ENCODE results near the gene HOXC4. TPM values are rescaled to one million over a fixed set of nuclear protein-coding genes. Genes with fewer than 3 reads are reported as not detected.

Gene HOXC4
- total RNA-seq, 1 donor from 2014 or later = 0.47 TPM

GRCh38 chr12:54021432-54022013, 32.1 kb upstream of the HOXC4 start:
- H3K27me3 ChIP-seq (ENCODE audit: low read depth) = peaks cover 100% of the 10 kb centered on the region
- H3K4me1 ChIP-seq = peaks cover 18% of the 10 kb centered on the region
- ATAC-seq = no peak
- H3K9me3 ChIP-seq = no peaks in the 10 kb centered on the region
- no peaks in the 10 kb centered on the region for H3K36me3 ChIP-seq
- TF ChIP-seq CTCF (IDR thresholded peaks at IDR 0.05) = no peak
- H3K4me3 ChIP-seq = no peak overlapping the region
- H3K27ac ChIP-seq = no peak overlapping the region
- no peak for DNase-seq
- intact Hi-C loops (cut with DNase I) = no loop called here

- Histone ChIP-seq H3K4me1 (peaks cover 5% of the 10 kb centered on the region), H3K36me3 (no peaks in the 10 kb centered on the region), H3K27me3 (ENCODE audit: low read depth) (peaks cover 100% of the 10 kb centered on the region), H3K9me3 (no peaks in the 10 kb centered on the region), H3K4me3 (no peak overlapping the region), H3K27ac (no peak overlapping the region)
- DNase-seq = no peak
- TF ChIP-seq CTCF (IDR thresholded peaks at IDR 0.05) = no peak
- no peak for ATAC-seq
- intact Hi-C loops (cut with DNase I) = no loop called here
These were observed 30.4 kb upstream of the HOXC4 start for GRCh38 chr12:54022960-54023884.

GRCh38 chr12:54024127-54024526, 29.5 kb upstream of the HOXC4 start:
- Histone ChIP-seq H3K27me3 (ENCODE audit: low read depth) (peaks cover 100% of the 10 kb centered on the region), H3K4me3 (no peak overlapping the region), H3K36me3 (no peaks in the 10 kb centered on the region), H3K27ac (no peak overlapping the region), H3K9me3 (no peaks in the 10 kb centered on the region), H3K4me1 (no peaks in the 10 kb centered on the region)
- no peak for DNase-seq
- no peak for ATAC-seq
- intact Hi-C loops (cut with DNase I) = no loop called here
- TF ChIP-seq CTCF (IDR thresholded peaks at IDR 0.05) = no peak

DNA sequence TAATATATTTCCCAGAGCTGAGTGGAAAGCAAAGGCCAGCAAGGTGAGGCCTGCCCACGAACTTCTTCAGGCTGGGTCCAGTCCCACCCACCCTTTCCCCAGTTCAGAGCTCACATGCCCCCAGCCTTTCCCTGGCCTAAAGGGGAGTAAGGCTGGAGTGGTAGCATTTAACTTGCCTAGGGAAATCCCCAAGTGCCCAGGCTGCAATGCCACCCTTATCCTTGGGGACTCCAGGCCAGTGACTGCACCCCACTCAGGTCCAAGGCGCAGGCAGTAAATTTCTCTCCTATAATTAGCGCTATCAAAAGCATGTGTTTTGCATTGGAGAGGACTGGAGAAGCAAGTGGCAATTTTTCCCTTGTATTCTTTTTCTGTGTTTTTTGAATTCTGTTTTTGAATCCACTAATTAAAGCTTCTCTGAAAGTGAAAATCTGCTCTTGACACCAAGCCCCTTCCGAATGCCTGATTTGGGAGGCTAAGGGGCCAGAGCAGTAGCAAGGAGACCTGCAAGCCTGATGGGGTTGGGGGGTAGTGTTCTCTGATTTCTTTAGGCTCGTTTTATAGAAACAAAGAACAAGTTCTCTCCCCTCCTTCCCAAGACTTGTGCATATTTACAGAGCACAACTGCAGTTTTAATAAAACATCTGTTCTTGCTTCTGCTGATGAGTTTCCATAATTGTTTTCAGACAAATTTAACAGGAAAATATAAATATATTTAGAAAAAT, 28.9 kb upstream of the HOXC4 start:
- no peak for ATAC-seq
- no peak for DNase-seq
- Histone ChIP-seq H3K9me3 (no peaks in the 10 kb centered on the region), H3K27me3 (ENCODE audit: low read depth) (peaks cover 100% of the 10 kb centered on the region), H3K4me1 (no peaks in the 10 kb centered on the region), H3K36me3 (no peaks in the 10 kb centered on the region), H3K27ac (no peak overlapping the region), H3K4me3 (no peak overlapping the region)
- intact Hi-C loops (cut with DNase I) = no loop called here
- no peak for TF ChIP-seq CTCF (IDR thresholded peaks at IDR 0.05)

DNA sequence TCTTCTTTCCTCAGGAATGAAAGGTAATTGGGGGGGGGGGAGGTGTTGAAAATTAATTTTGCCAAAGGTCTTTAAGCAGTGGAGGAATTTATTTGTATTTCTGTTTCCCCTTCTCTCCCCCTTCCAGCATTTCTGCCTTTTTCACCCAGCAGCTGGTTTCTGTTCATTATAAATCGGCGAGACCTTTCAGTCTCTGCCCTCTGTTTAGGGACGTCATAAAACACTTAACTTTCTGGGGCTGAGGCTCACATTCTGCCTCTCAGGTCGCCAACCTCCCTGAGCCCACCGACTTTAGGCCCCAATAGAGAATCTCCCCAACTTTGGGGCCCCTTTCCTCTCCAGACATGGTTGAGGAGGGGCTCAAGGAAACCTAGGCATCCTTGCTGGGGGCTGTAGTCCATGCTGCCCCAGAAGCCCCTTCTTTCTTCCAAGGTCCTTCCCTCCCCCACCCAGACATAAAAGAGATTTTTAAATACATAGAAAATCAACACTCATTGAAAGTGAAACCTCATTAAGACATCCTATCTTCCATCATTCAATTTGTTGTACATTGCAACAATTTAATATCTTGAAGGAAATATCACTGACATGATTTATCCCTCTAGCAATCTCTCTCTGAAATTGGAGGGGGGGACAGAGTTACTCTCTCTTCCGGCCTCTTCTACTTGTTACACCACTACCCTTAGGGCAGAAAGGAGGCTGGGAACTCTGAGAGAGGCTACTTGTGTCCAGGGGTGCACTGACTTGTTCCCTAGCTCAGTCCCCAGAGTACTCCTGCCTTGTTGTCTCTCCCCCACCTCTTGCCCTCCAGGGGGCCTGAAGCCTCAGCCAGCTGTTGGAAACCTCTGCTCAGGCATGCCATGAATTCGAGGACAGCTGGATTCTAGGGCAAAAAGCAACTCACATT, 27.9 kb upstream of the HOXC4 start:
- TF ChIP-seq CTCF (IDR thresholded peaks at IDR 0.05) = no peak
- Histone ChIP-seq H3K36me3 (no peaks in the 10 kb centered on the region), H3K4me1 (peaks cover 1% of the 10 kb centered on the region), H3K27me3 (ENCODE audit: low read depth) (peaks cover 100% of the 10 kb centered on the region), H3K4me3 (no peak overlapping the region), H3K27ac (no peak overlapping the region), H3K9me3 (no peaks in the 10 kb centered on the region)
- DNase-seq = no peak
- ATAC-seq = no peak
- intact Hi-C loops (cut with DNase I) = no loop called here
